ENCODE results near the gene DNAH17. TPM values are rescaled to one million over a fixed set of nuclear protein-coding genes. Genes with fewer than 3 reads are reported as not detected.

Gene DNAH17
- total and polyA plus RNA-seq, 2 of the 13 experiments (the other 11 are each of a cell fraction or from before 2014, with no cell fraction given), result 0.86 to 1.6 TPM

DNA sequence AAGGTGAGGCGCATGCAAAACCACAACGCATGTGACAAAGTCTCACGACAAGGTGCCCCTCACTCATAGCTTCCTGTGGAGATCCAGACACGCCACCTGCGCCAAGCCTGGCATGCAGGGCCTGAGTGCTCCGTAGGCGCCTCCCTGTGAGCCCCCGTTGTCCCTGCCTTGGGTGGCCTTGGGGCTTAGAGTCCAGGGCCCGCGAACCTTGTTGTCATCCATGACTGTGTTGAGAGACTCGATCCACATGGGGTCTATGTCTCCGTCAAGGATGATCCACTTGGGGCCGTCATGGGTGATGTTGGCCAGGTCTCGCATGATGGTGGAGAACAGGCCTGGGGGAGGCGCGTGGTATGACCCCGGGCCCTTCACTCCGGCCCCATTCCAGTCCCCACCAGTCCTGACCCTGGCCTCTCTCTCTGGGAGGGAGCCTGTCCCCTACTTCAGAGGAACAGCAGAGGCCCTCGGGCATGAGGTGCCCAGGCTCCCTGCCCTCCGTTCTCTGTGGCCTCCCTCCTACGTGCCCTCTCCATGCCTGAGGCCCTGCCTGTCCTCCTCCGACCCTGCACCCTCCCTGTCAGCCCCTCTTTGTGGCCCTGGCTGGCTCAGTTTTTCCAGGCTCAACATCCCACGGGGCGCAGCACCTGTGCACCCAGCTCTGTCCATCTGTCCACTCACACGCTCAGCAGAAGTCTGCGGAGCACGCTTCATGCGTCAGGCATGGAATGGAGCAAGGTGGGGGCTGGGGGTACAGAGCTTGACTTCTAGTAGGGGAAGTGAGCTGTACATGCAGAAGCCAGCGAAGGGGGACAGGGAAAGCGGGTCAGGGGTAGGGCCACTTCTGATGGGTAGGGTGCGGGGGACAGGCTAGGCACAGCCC lies 85.7 kb downstream of the DNAH17 start:
- Histone ChIP-seq H3K4me1 (ENCODE audit: insufficient read depth, low read length) (peaks cover 14% of the 10 kb centered on the region), H3K36me3 (replicated peaks in 1 of 2; ENCODE audit: control insufficient read depth in 1 of 2, insufficient read depth in 2 of 2, low read length in 2 of 2) (no peaks in the 10 kb centered on the region), H3K79me2 (ENCODE audit: insufficient read depth, low read length) (no peaks in the 10 kb centered on the region), H2AFZ (ENCODE audit: low read length) (no peak overlapping the region), H3K9ac (ENCODE audit: insufficient read depth, low read depth, low read length) (no peak overlapping the region), H3K9me3 (ENCODE audit: low read length) (no peaks in the 10 kb centered on the region), H3K27ac (ENCODE audit: extremely low read length, insufficient read depth, low read length) (no peak overlapping the region), H3K4me3 (replicated peaks in 1 of 3; ENCODE audit: insufficient read depth in 1 of 3, low read depth in 2 of 3, low read length in 3 of 3) (no peak overlapping the region), H3K27me3 (ENCODE audit: control insufficient read depth in 1 of 2, insufficient read depth in 2 of 2, low read length in 2 of 2) (peaks cover 2 to 60% of the 10 kb centered on the region in 2 experiments; a peak in 4 of 5 replicates), H4K20me1 (ENCODE audit: insufficient read depth, low read length) (no peaks in the 10 kb centered on the region), H3K4me2 (ENCODE audit: low read depth, low read length) (no peak overlapping the region)
- CTCF ChIA-PET (ENCODE audit: low intra/inter-chr PET ratio, low total read pairs), result no interaction called here
- BruUV-seq (replicated peaks), result no TSS peak
- TF ChIP-seq ZNF225 (CRISPR knock-in tag; IDR thresholded peaks at IDR 0.05), result 0 out of 2 replicates have a peak, but pooled peaks have one; percentile 50
- TF ChIP-seq, protein P1, sequence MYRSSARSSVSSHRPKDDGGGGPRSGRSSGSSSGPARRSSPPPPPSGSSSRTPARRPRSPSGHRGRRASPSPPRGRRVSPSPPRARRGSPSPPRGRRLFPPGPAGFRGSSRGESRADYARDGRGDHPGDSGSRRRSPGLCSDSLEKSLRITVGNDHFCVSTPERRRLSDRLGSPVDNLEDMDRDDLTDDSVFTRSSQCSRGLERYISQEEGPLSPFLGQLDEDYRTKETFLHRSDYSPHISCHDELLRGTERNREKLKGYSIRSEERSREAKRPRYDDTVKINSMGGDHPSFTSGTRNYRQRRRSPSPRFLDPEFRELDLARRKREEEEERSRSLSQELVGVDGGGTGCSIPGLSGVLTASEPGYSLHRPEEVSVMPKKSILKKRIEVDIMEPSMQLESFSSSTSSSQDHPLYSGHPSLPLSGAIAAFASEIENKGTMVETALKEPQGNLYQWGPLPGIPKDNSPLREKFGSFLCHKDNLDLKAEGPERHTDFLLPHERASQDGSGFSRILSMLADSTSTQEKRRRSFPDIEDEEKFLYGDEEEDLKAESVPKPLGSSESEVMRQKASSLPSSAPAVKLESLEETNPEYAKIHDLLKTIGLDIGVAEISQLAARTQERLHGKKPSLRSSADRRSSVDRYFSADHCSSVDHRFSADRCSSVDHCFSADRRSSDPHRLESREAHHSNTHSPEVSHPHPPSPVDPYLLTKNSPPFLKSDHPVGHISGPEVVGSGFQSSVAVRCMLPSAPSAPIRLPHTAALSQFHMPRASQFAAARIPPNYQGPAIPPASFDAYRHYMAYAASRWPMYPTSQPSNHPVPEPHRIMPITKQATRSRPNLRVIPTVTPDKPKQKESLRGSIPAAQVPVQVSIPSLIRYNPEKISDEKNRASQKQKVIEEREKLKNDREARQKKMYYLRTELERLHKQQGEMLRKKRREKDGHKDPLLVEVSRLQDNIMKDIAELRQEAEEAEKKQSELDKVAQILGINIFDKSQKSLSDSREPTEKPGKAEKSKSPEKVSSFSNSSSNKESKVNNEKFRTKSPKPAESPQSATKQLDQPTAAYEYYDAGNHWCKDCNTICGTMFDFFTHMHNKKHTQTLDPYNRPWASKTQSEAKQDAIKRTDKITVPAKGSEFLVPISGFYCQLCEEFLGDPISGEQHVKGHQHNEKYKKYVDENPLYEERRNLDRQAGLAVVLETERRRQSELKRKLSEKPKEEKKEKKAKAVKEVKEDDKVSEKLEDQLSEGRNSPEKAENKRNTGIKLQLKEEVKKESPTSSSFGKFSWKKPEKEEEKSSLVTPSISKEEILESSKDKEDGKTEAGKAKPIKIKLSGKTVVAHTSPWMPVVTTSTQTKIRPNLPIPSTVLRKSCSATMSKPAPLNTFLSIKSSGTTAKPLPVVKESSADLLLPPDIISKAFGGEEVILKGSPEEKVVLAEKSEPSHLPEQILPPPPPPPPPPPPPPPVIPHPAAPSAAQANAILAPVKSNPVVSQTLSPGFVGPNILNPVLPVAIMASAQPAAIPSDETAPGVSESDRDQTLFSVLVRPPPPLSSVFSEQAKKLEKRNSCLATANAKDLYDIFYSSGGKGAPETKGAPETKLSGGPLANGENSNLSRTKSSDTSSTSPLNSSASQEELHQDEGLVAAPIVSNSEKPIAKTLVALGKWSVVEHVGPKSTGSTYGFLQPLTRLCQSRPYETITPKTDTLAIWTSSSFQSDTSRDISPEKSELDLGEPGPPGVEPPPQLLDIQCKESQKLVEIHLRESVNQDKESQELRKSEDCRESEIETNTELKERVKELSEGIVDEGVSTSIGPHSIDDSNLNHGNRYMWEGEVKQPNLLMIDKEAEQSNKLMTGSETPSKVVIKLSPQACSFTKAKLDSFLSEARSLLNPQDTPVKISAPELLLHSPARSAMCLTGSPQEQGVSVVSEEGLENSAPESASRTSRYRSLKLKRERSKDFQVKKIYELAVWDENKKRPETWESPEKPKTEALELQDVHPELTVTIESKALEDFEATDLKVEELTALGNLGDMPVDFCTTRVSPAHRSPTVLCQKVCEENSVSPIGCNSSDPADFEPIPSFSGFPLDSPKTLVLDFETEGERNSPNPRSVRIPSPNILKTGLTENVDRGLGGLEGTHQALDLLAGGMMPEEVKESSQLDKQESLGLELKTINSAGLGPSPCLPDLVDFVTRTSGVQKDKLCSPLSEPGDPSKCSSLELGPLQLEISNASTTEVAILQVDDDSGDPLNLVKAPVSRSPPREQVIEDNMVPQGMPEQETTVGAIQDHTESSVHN (CRISPR knock-in tag; IDR thresholded peaks at IDR 0.05), result no peak
- FAIRE-seq, result no peak
- intact Hi-C loops (cut with micrococcal nuclease; ENCODE audit: unreplicated experiment) (loop anchor here (10.0 kb wide), 1 partner anchor 303 kb away; no protein-coding TSS in a partner anchor), in situ Hi-C loops (cut with HindIII; ENCODE audit: extremely low pct_ligation_motif_present, low pct_unique_long_range_greater_than_20kb) (loop anchor here (10.0 kb wide), 1 partner anchor 113 kb away; no protein-coding TSS in a partner anchor)
- POLR2A ChIA-PET, result no interaction called here
- no peak for ATAC-seq
- WGBS (ENCODE audit: low lambda C conversion rate), result 73% methylated on average over 20 of the region's 31 CpGs
- DNase-seq (ENCODE audit: low spot score), result no peak

All from HepG2 (cell line).